ENCODE results near the gene EGLN2. TPM values are rescaled to one million over a fixed set of nuclear protein-coding genes. Genes with fewer than 3 reads are reported as not detected.

EGLN2 gene
- total RNA-seq, 2 donors from 2014 or later: 87.4 to 99.8 TPM

DNA sequence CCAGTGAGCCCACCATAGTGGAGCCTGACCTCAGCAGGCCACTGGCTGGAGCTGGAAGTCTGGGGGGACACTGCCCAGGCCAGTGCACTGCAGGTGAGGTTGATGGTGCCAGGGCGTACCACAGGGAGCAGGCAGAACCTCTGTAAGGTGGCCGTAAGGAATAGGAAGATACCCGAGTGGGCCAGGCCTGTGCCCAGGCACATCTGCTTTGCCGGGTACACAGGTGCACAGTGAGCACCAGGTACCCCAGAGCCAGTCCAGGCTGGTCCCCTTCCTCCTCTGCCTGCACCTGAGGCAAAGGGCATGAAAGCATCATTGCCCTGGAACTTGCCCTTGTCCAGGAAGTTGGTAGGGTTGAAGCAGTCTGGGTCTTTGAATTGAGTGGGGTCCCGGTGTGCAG is 9.5 kb downstream of the EGLN2 start:
- H3K9me3 ChIP-seq (ENCODE audit: control insufficient read depth, low read length): no peaks in the 10 kb centered on the region
- H3K27ac ChIP-seq (ENCODE audit: low read depth, low read length): no peak overlapping the region
- peaks cover 16% of the 10 kb centered on the region for H3K27me3 Mint-ChIP-seq (ENCODE audit: insufficient read depth)
- peaks cover 31% of the 10 kb centered on the region for H3K36me3 Mint-ChIP-seq (ENCODE audit: low read depth)
- H3K4me3 Mint-ChIP-seq: no peak overlapping the region
- peaks cover 48% of the 10 kb centered on the region for H3K4me1 Mint-ChIP-seq
- TF ChIP-seq, protein P1, sequence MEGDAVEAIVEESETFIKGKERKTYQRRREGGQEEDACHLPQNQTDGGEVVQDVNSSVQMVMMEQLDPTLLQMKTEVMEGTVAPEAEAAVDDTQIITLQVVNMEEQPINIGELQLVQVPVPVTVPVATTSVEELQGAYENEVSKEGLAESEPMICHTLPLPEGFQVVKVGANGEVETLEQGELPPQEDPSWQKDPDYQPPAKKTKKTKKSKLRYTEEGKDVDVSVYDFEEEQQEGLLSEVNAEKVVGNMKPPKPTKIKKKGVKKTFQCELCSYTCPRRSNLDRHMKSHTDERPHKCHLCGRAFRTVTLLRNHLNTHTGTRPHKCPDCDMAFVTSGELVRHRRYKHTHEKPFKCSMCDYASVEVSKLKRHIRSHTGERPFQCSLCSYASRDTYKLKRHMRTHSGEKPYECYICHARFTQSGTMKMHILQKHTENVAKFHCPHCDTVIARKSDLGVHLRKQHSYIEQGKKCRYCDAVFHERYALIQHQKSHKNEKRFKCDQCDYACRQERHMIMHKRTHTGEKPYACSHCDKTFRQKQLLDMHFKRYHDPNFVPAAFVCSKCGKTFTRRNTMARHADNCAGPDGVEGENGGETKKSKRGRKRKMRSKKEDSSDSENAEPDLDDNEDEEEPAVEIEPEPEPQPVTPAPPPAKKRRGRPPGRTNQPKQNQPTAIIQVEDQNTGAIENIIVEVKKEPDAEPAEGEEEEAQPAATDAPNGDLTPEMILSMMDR (conservative IDR thresholded peaks at IDR 0.05): no peak
- H3K27me3 ChIP-seq (ENCODE audit: control insufficient read depth, insufficient read depth, low read length, poor library complexity, severe bottlenecking): no peaks in the 10 kb centered on the region
- 93 to 100% methylated on average over 4 to 5 of the region's 5 CpGs for WGBS, 2 experiments (ENCODE audit: insufficient coverage in 1 of 2, insufficient read length in 1 of 2)
- no peak overlapping the region for H3K27ac Mint-ChIP-seq
- H3K4me1 ChIP-seq (ENCODE audit: control insufficient read depth, insufficient read depth, low read length): peaks cover 8% of the 10 kb centered on the region
- H3K9ac ChIP-seq (ENCODE audit: extremely low read depth, low read length, poor library complexity, severe bottlenecking): no peak overlapping the region
- H3K4me3 ChIP-seq (ENCODE audit: low read length): no peak overlapping the region
- DNase-seq: no peak
- H3K9me3 Mint-ChIP-seq: no peaks in the 10 kb centered on the region
- H3K36me3 ChIP-seq (ENCODE audit: control insufficient read depth, insufficient read depth, low read length): peaks cover 57% of the 10 kb centered on the region

DNA sequence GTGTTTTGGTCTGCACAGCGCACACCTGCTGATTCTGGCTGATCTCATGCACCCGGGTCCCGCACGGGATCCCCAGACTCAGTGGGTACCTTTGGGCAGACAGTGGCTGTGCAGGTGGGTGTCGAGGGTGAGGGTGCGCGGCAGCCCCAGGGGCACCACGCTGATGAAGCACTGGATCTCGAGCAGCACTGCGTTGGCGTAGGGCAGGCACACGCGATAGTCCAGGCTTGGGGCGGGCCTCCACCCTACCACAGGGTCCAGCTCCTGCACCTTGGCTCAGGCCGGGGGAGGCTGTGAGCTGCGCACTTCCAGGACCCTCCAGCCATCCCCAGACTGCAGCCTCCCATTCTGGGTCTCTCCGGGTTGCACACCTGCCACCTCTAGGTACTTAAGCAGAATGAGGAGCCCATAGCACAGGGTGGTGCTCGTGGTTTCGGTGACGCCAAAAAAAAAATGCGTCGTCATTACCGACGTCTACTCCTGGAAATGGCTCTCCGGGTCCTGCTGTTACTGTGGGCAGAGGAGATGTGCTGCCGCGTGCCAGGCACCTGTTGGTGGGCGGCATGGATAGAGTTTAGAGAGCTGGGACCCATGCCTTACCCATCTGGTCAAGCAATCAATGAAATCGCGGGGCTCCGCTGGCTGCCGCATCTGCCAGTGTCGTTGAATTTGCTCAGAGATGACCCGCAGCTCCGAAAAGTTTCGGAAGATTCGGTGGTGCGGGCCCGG is 10.5 kb downstream of the EGLN2 start:
- no peaks in the 10 kb centered on the region for H3K9me3 ChIP-seq (ENCODE audit: control insufficient read depth, low read length)
- peaks cover 47% of the 10 kb centered on the region for H3K36me3 ChIP-seq (ENCODE audit: control insufficient read depth, insufficient read depth, low read length)
- WGBS, 2 experiments (ENCODE audit: insufficient coverage in 1 of 2, insufficient read length in 1 of 2): 95 to 97% methylated on average over 17 to 39 of the region's 39 CpGs
- Mint-ChIP-seq H3K27me3 (ENCODE audit: insufficient read depth) (peaks cover 26% of the 10 kb centered on the region), H3K9me3 (no peaks in the 10 kb centered on the region), H3K4me1 (peaks cover 37% of the 10 kb centered on the region), H3K4me3 (peak overlapping the region; percentile 67), H3K36me3 (ENCODE audit: low read depth) (peaks cover 25% of the 10 kb centered on the region), H3K27ac (peak overlapping the region; percentile 98)
- no peaks in the 10 kb centered on the region for H3K27me3 ChIP-seq (ENCODE audit: control insufficient read depth, insufficient read depth, low read length, poor library complexity, severe bottlenecking)
- H3K4me1 ChIP-seq (ENCODE audit: control insufficient read depth, insufficient read depth, low read length): peaks cover 1% of the 10 kb centered on the region
- no peak overlapping the region for H3K4me3 ChIP-seq (ENCODE audit: low read length)
- TF ChIP-seq, protein P1 (conservative IDR thresholded peaks at IDR 0.05): no peak
- H3K9ac ChIP-seq (ENCODE audit: extremely low read depth, low read length, poor library complexity, severe bottlenecking): no peak overlapping the region
- peak; percentile 53 for DNase-seq
- H3K27ac ChIP-seq (ENCODE audit: low read depth, low read length): no peak overlapping the region

DNA sequence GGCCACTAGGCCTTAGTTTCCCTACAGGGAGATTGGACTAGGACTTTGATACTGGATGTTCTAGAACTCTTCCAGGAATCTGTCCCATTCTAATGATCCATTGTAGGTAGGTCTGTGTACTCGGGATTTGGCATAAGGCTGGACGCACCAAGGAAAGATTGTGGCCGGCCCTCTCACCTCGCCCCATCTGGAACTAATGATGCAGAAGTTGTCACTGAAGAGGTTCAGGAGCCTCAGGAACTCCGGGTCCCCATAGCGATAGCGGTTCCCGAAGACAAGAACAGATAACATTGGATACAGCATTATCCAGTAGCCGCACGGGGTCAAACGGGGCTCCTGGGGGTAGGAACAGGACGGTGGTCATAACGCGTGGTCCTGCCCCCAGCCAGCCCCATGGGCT is 11.2 kb downstream of the EGLN2 start:
- Mint-ChIP-seq H3K27me3 (ENCODE audit: insufficient read depth) (peaks cover 33% of the 10 kb centered on the region), H3K4me3 (peak overlapping the region; percentile 67), H3K36me3 (ENCODE audit: low read depth) (peaks cover 21% of the 10 kb centered on the region), H3K27ac (peak overlapping the region; percentile 98), H3K9me3 (no peaks in the 10 kb centered on the region), H3K4me1 (peaks cover 31% of the 10 kb centered on the region)
- DNase-seq: peak; percentile 60
- H3K27ac ChIP-seq (ENCODE audit: low read depth, low read length): peak overlapping the region; percentile 30
- peak overlapping the region; percentile 34 for H3K9ac ChIP-seq (ENCODE audit: extremely low read depth, low read length, poor library complexity, severe bottlenecking)
- no peaks in the 10 kb centered on the region for H3K9me3 ChIP-seq (ENCODE audit: control insufficient read depth, low read length)
- no peaks in the 10 kb centered on the region for H3K4me1 ChIP-seq (ENCODE audit: control insufficient read depth, insufficient read depth, low read length)
- TF ChIP-seq, protein P1 (conservative IDR thresholded peaks at IDR 0.05): no peak
- peaks cover 41% of the 10 kb centered on the region for H3K36me3 ChIP-seq (ENCODE audit: control insufficient read depth, insufficient read depth, low read length)
- no peaks in the 10 kb centered on the region for H3K27me3 ChIP-seq (ENCODE audit: control insufficient read depth, insufficient read depth, low read length, poor library complexity, severe bottlenecking)
- 85 to 100% methylated on average over 4 to 10 of the region's 14 CpGs for WGBS, 2 experiments (ENCODE audit: insufficient coverage in 1 of 2, insufficient read length in 1 of 2)
- peak overlapping the region; percentile 69 for H3K4me3 ChIP-seq (ENCODE audit: low read length)

All from endodermal cell (in vitro differentiated cells).